Measurements from ENCODE around the gene ALG3. TPM values are rescaled to one million over a fixed set of nuclear protein-coding genes. Genes with fewer than 3 reads are reported as not detected.

ALG3 gene
- total RNA-seq, 1 donor from 2014 or later, result 23.7 TPM

GRCh38 chr3:184209146-184209923, 39.4 kb downstream of the ALG3 start:
- no peak overlapping the region for H3K27ac ChIP-seq
- H3K4me3 Mint-ChIP-seq, result no peak overlapping the region
- no peaks in the 10 kb centered on the region for H3K9me3 Mint-ChIP-seq
- H3K4me1 ChIP-seq, result no peaks in the 10 kb centered on the region
- H3K79me2 ChIP-seq (ENCODE audit: low read depth), result no peaks in the 10 kb centered on the region
- H3K4me2 ChIP-seq, result no peak overlapping the region
- no peaks in the 10 kb centered on the region for H3K9me3 ChIP-seq (ENCODE audit: low read depth)
- DNase-seq (ENCODE audit: low spot score), result no peak
- H3K27me3 ChIP-seq, result no peaks in the 10 kb centered on the region
- H3K4me1 Mint-ChIP-seq, result no peaks in the 10 kb centered on the region
- no peak for TF ChIP-seq EZH2 (IDR thresholded peaks at IDR 0.05)
- TF ChIP-seq, protein P1, sequence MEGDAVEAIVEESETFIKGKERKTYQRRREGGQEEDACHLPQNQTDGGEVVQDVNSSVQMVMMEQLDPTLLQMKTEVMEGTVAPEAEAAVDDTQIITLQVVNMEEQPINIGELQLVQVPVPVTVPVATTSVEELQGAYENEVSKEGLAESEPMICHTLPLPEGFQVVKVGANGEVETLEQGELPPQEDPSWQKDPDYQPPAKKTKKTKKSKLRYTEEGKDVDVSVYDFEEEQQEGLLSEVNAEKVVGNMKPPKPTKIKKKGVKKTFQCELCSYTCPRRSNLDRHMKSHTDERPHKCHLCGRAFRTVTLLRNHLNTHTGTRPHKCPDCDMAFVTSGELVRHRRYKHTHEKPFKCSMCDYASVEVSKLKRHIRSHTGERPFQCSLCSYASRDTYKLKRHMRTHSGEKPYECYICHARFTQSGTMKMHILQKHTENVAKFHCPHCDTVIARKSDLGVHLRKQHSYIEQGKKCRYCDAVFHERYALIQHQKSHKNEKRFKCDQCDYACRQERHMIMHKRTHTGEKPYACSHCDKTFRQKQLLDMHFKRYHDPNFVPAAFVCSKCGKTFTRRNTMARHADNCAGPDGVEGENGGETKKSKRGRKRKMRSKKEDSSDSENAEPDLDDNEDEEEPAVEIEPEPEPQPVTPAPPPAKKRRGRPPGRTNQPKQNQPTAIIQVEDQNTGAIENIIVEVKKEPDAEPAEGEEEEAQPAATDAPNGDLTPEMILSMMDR (IDR thresholded peaks at IDR 0.05), result no peak
- TF ChIP-seq EZH2phosphoT487 (IDR thresholded peaks at IDR 0.05), result no peak
- H4K20me1 ChIP-seq (ENCODE audit: low read depth), result no peaks in the 10 kb centered on the region
- no peak overlapping the region for H2AFZ ChIP-seq (replicated peaks)
- H3K27me3 Mint-ChIP-seq (ENCODE audit: insufficient read depth, low read depth), result peaks cover 7% of the 10 kb centered on the region
- no peak overlapping the region for H3K4me3 ChIP-seq
- H3K36me3 ChIP-seq, result no peaks in the 10 kb centered on the region
- H3F3A ChIP-seq (ENCODE audit: low read depth), result no peaks in the 10 kb centered on the region
- no peak overlapping the region for H3K9ac ChIP-seq
- no peak overlapping the region for H3K27ac Mint-ChIP-seq
- H3K36me3 Mint-ChIP-seq, result no peaks in the 10 kb centered on the region

- Histone ChIP-seq H3K27me3 (no peaks in the 10 kb centered on the region), H3K27ac (no peak overlapping the region), H4K20me1 (ENCODE audit: low read depth) (no peaks in the 10 kb centered on the region), H3K79me2 (ENCODE audit: low read depth) (no peaks in the 10 kb centered on the region), H3K4me2 (no peak overlapping the region), H3K4me1 (no peaks in the 10 kb centered on the region), H3K9me3 (ENCODE audit: low read depth) (no peaks in the 10 kb centered on the region), H3K4me3 (no peak overlapping the region), H3F3A (ENCODE audit: low read depth) (no peaks in the 10 kb centered on the region), H2AFZ (replicated peaks) (no peak overlapping the region), H3K36me3 (no peaks in the 10 kb centered on the region), H3K9ac (no peak overlapping the region)
- no peaks in the 10 kb centered on the region for H3K9me3 Mint-ChIP-seq
- no peaks in the 10 kb centered on the region for H3K4me1 Mint-ChIP-seq
- H3K36me3 Mint-ChIP-seq, result no peaks in the 10 kb centered on the region
- H3K4me3 Mint-ChIP-seq, result no peak overlapping the region
- H3K27ac Mint-ChIP-seq, result no peak overlapping the region
- DNase-seq (ENCODE audit: low spot score), result no peak
- H3K27me3 Mint-ChIP-seq (ENCODE audit: insufficient read depth, low read depth), result peaks cover 7% of the 10 kb centered on the region
- TF ChIP-seq, protein P1 (IDR thresholded peaks at IDR 0.05), result no peak
- TF ChIP-seq EZH2 (IDR thresholded peaks at IDR 0.05) (no peak), EZH2phosphoT487 (IDR thresholded peaks at IDR 0.05) (no peak)
These were observed 45.2 kb downstream of the ALG3 start for GRCh38 chr3:184203526-184203925.

DNA sequence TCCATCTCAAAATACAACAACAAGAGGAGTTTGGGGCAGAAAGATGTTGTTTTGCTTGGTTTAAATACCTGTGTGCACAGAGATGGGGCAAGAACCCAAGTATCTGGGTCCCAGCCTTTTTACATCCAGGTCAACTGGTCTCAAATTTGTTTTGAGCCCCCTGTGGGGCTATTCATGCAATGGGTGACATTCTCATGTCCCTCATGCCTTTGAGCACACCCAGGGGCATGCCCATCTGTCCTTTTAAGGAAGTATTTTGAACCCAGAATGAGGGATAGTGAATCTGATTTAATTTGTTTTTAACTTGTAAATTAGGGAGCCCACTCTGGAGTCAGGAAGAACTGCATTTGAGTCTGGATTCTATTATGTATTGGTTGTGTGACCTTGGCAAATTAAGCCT, 47.9 kb downstream of the ALG3 start:
- no peak overlapping the region for H3K9ac ChIP-seq
- H2AFZ ChIP-seq (replicated peaks), result no peak overlapping the region
- TF ChIP-seq EZH2 (IDR thresholded peaks at IDR 0.05) (no peak), EZH2phosphoT487 (IDR thresholded peaks at IDR 0.05) (no peak)
- TF ChIP-seq, protein P1 (IDR thresholded peaks at IDR 0.05), result no peak
- Mint-ChIP-seq H3K27me3 (ENCODE audit: insufficient read depth, low read depth) (peaks cover 1% of the 10 kb centered on the region), H3K4me3 (no peak overlapping the region), H3K4me1 (no peaks in the 10 kb centered on the region), H3K36me3 (peaks cover 2% of the 10 kb centered on the region), H3K9me3 (no peaks in the 10 kb centered on the region), H3K27ac (no peak overlapping the region)
- no peak overlapping the region for H3K4me2 ChIP-seq
- no peaks in the 10 kb centered on the region for H3K4me1 ChIP-seq
- DNase-seq (ENCODE audit: low spot score), result no peak
- H3K79me2 ChIP-seq (ENCODE audit: low read depth), result no peaks in the 10 kb centered on the region
- no peaks in the 10 kb centered on the region for H3K27me3 ChIP-seq
- no peaks in the 10 kb centered on the region for H3K36me3 ChIP-seq
- H3F3A ChIP-seq (ENCODE audit: low read depth), result no peaks in the 10 kb centered on the region
- no peak overlapping the region for H3K4me3 ChIP-seq
- no peak overlapping the region for H3K27ac ChIP-seq
- no peaks in the 10 kb centered on the region for H3K9me3 ChIP-seq (ENCODE audit: low read depth)
- no peaks in the 10 kb centered on the region for H4K20me1 ChIP-seq (ENCODE audit: low read depth)
